ENCODE data around the gene CHM.

GRCh38 chrX:85907316-85907715 is 140.0 kb downstream of the CHM start:
- TF ChIP-seq CTCF (IDR thresholded peaks at IDR 0.05), result no peak
- no peak for TF ChIP-seq POLR2A (IDR thresholded peaks at IDR 0.05)
